ENCODE data around the gene RYR2.

GRCh38 chr1:237574536-237574935 is 532.6 kb downstream of the RYR2 start:
- TF ChIP-seq FOXA1 (IDR thresholded peaks at IDR 0.05): no peak
- no peak for TF ChIP-seq HDGF (IDR thresholded peaks at IDR 0.05; ENCODE audit: borderline replicate concordance)
- no peak for TF ChIP-seq NFRKB (IDR thresholded peaks at IDR 0.05)
- TF ChIP-seq FOXM1 (IDR thresholded peaks at IDR 0.05; ENCODE audit: borderline replicate concordance): no peak
- TF ChIP-seq SUZ12 (IDR thresholded peaks at IDR 0.05): no peak

Measured in HEK293T (cell line).